Panc1 (cell line): ENCODE results near the gene PDZD2. TPM values are rescaled to one million over a fixed set of nuclear protein-coding genes. Genes with fewer than 3 reads are reported as not detected.

Experiments used
- ATAC-seq: fragments of 200-7000 bp; cut with Tn5 transposase; 2 replicates; pipeline ENCODE4 v1.9.1; 2020; ENCODE audit warnings: mild to moderate bottlenecking, moderate library complexity
- BruUV-seq: library from RNA; stranded (reverse); fragments of 400-500 nt; replicated peaks from 2 replicates; lab custom pipeline; 2021; lab: Mats Ljungman, UMichigan
- CTCF ChIA-PET: fragments of 300-600 bp; sonication (Branson Sonifier 250); formaldehyde crosslinking; loops from one replicate; lab custom pipeline; 2022; ENCODE audit warnings: antibody characterized with exemption; lab: Charles Lee
- POLR2A ChIA-PET: fragments of 300-600 bp; sonication (Branson Sonifier 250); formaldehyde crosslinking; loops from one replicate; lab custom pipeline; 2022; ENCODE audit warnings: antibody characterized with exemption; lab: Charles Lee
- DNase-seq: peaks from one replicate; pipeline ENCODE4 v3.0.0-alpha.2; 2010; ENCODE audit warnings: low read depth, low spot score
- H3K27ac ChIP-seq: 2 replicates; pipeline ENCODE4 v1.5.1; 2011; ENCODE audit warnings: mild to moderate bottlenecking, low read length, inconsistent platforms
- H3K27me3 ChIP-seq: fragments of 200-500 bp; sonication (Bioruptor generic); 2 replicates; pipeline ENCODE4 v1.6.0; 2014; ENCODE audit warnings: low read length, inconsistent platforms; ENCODE audit not compliant: control insufficient read depth, insufficient read depth
- H3K36me3 ChIP-seq: fragments of 200-500 bp; sonication (Bioruptor generic); 2 replicates; pipeline ENCODE4 v1.5.1; 2014; ENCODE audit warnings: inconsistent platforms, mild to moderate bottlenecking, low read length, moderate library complexity; ENCODE audit not compliant: control insufficient read depth, insufficient read depth
- H3K4me1 ChIP-seq: 2 replicates; pipeline ENCODE4 v1.5.1; 2011; ENCODE audit warnings: inconsistent platforms, mild to moderate bottlenecking, low read length, moderate library complexity; ENCODE audit not compliant: control insufficient read depth, insufficient read depth
- H3K4me3 ChIP-seq, 2 experiments: 2 replicates each; pipeline ENCODE4 v1.5.1; 2011 to 2012; ENCODE audit warnings: low read depth in 2 of 2, low read length in 2 of 2, mild to moderate bottlenecking in 2 of 2, inconsistent platforms in 1 of 2, moderate library complexity in 1 of 2
- H3K9me3 ChIP-seq: fragments of 200-500 bp; sonication (Bioruptor generic); 2 replicates; pipeline ENCODE4 v1.5.1; 2014; ENCODE audit warnings: low read depth, mild to moderate bottlenecking, inconsistent platforms, low read length, moderate library complexity; ENCODE audit not compliant: control insufficient read depth, insufficient read depth
- POLR2AphosphoS5 ChIP-seq: IDR thresholded peaks from 2 replicates; pipeline ENCODE4 v1.6.1; 2012; ENCODE audit warnings: mild to moderate bottlenecking, low read depth, low read length, moderate library complexity
- SIN3A ChIP-seq: IDR thresholded peaks from 2 replicates; pipeline ENCODE4 v1.6.1; 2012; ENCODE audit warnings: low read depth, mild to moderate bottlenecking, low read length, moderate library complexity, borderline replicate concordance; ENCODE audit not compliant: insufficient read depth
- TCF7L2 ChIP-seq: IDR thresholded peaks from 2 replicates; pipeline ENCODE4 v1.6.1; 2011; ENCODE audit warnings: mild to moderate bottlenecking, low read depth, low read length, inconsistent platforms
- in situ Hi-C: cut with HindIII; loops from 2 replicates; pipeline ENCODE4 v1.10.0; 2016; ENCODE audit warnings: low sequenced_read_pairs, low pct_unique_long_range_greater_than_20kb
- intact Hi-C: fragments of 100-400 bp; cut with micrococcal nuclease; formaldehyde crosslinking; loops from one replicate; pipeline ENCODE4 v1.10.0; 2022; ENCODE audit not compliant: unreplicated experiment
- total RNA-seq: library from RNA; stranded (reverse); gene quantifications from one replicate; pipeline ENCODE4 v1.2.1, GENCODE V29; 2021; ENCODE audit not compliant: unreplicated experiment
- TF ChIP-seq, protein P1 (sequence below), 2 experiments: IDR thresholded peaks; 2 replicates each; pipeline ENCODE4 v1.6.1; 2011 to 2012; ENCODE audit warnings: low read depth in 2 of 2, control low read depth in 1 of 2, low read length in 1 of 2, mild to moderate bottlenecking in 1 of 2, moderate library complexity in 1 of 2; ENCODE audit not compliant: insufficient read depth in 1 of 2
- TF ChIP-seq, protein P2 (sequence below): fragments of 450-650 bp; IDR thresholded peaks from 2 replicates; pipeline ENCODE4 v1.5.1; 2017; ENCODE audit warnings: mild to moderate bottlenecking

Gene PDZD2
- total RNA-seq, 1 experiment from 2014 or later, result 0.10 TPM

DNA sequence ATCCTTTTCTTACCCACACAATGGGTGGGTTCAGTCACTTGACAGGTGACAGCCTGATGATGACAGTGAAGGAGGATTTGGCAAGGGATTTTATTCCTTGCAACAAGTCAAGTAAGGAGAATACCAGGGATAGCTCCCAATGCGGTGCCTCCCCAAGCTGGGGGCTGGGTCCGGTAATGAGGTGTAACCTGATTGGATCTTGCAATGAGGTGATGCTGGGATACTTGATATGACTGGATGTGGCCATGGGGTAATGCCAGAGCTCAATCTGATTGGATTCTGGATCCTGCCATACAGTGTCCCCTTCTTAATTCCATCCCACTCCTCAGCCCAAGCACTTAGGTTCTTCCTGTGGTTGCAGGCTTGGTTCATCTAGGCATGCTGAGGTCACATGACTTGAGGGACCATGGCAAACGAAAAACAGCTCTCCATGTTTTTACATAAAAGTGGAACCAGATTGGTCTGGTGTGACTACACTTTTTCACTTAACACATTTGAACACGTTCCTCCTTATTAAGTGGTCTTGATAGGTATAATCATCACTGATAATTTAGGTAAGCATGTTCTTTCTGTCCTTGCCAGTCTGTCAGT lies 181.1 kb downstream of the PDZD2 start:
- CTCF ChIA-PET, result interaction anchor here (0.5 kb wide), 1 partner anchor 141 kb away, joined by 3 read pairs; no protein-coding TSS in a partner anchor
- TF ChIP-seq, protein P1, sequence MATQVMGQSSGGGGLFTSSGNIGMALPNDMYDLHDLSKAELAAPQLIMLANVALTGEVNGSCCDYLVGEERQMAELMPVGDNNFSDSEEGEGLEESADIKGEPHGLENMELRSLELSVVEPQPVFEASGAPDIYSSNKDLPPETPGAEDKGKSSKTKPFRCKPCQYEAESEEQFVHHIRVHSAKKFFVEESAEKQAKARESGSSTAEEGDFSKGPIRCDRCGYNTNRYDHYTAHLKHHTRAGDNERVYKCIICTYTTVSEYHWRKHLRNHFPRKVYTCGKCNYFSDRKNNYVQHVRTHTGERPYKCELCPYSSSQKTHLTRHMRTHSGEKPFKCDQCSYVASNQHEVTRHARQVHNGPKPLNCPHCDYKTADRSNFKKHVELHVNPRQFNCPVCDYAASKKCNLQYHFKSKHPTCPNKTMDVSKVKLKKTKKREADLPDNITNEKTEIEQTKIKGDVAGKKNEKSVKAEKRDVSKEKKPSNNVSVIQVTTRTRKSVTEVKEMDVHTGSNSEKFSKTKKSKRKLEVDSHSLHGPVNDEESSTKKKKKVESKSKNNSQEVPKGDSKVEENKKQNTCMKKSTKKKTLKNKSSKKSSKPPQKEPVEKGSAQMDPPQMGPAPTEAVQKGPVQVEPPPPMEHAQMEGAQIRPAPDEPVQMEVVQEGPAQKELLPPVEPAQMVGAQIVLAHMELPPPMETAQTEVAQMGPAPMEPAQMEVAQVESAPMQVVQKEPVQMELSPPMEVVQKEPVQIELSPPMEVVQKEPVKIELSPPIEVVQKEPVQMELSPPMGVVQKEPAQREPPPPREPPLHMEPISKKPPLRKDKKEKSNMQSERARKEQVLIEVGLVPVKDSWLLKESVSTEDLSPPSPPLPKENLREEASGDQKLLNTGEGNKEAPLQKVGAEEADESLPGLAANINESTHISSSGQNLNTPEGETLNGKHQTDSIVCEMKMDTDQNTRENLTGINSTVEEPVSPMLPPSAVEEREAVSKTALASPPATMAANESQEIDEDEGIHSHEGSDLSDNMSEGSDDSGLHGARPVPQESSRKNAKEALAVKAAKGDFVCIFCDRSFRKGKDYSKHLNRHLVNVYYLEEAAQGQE (IDR thresholded peaks at IDR 0.05; ENCODE audit: insufficient read depth in 1 of 2, low read depth in 2 of 2, low read length in 1 of 2), result no peak
- TF ChIP-seq TCF7L2 (no peak), POLR2AphosphoS5 (no peak), SIN3A (no peak)
- TF ChIP-seq, protein P2, sequence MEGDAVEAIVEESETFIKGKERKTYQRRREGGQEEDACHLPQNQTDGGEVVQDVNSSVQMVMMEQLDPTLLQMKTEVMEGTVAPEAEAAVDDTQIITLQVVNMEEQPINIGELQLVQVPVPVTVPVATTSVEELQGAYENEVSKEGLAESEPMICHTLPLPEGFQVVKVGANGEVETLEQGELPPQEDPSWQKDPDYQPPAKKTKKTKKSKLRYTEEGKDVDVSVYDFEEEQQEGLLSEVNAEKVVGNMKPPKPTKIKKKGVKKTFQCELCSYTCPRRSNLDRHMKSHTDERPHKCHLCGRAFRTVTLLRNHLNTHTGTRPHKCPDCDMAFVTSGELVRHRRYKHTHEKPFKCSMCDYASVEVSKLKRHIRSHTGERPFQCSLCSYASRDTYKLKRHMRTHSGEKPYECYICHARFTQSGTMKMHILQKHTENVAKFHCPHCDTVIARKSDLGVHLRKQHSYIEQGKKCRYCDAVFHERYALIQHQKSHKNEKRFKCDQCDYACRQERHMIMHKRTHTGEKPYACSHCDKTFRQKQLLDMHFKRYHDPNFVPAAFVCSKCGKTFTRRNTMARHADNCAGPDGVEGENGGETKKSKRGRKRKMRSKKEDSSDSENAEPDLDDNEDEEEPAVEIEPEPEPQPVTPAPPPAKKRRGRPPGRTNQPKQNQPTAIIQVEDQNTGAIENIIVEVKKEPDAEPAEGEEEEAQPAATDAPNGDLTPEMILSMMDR, result no peak
- ATAC-seq (no peak), DNase-seq (no peak)
- in situ Hi-C loops (no loop called here), intact Hi-C loops (no loop called here)
- Histone ChIP-seq H3K9me3 (no peaks in the 10 kb centered on the region), H3K27me3 (peaks cover 6% of the 10 kb centered on the region; the same call in 1 of the 2 replicates), H3K36me3 (no peaks in the 10 kb centered on the region), H3K4me3 (no peak overlapping the region), H3K27ac (no peak overlapping the region), H3K4me1 (no peaks in the 10 kb centered on the region)
- BruUV-seq, result no TSS peak
- POLR2A ChIA-PET, result no interaction called here

DNA sequence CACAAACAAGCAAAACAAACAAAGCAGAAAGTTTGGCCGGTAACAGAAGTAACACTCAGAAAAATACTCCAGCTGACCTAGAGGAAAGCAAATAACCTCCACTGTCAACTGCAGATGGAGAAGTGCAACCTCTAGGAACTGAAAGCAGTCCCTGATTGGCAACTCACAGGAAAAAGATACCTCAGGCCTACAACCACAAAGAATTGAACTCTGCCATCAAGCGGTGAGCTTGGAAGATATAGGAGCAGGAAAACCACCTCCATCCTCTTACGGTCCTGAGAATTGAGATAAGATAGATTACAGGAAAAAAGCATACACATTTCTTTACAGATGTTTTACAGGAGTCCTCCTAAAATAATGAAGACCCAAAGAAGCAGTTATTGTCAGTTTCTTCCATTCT lies 184.5 kb downstream of the PDZD2 start:
- intact Hi-C loops (no loop called here), in situ Hi-C loops (no loop called here)

More for the DNA sequence above, 184.5 kb downstream of the PDZD2 start:
- H3K4me3 ChIP-seq, result no peak overlapping the region
- ATAC-seq, result no peak
- H3K27ac ChIP-seq, result no peak overlapping the region
- ChIA-PET CTCF (interaction anchor here (3.2 kb wide), 1 partner anchor 254 kb away, joined by 17 read pairs; no protein-coding TSS in a partner anchor), POLR2A (no interaction called here)
- no peaks in the 10 kb centered on the region for H3K36me3 ChIP-seq
- H3K9me3 ChIP-seq, result no peaks in the 10 kb centered on the region
- H3K27me3 ChIP-seq, result peaks cover 15% of the 10 kb centered on the region
- no TSS peak for BruUV-seq
- no peak for TF ChIP-seq SIN3A
- TF ChIP-seq, protein P2, result no peak
- no peak for TF ChIP-seq POLR2AphosphoS5
- TF ChIP-seq TCF7L2, result no peak
- TF ChIP-seq, protein P1 (IDR thresholded peaks at IDR 0.05; ENCODE audit: insufficient read depth in 1 of 2, low read depth in 2 of 2, low read length in 1 of 2), result no peak
- DNase-seq, result no peak
- H3K4me1 ChIP-seq, result no peaks in the 10 kb centered on the region
